K562 (cell line): ENCODE results near the gene DUSP3.

ENCODE experiments used
- ATF6 ChIP-seq: sonication (generic); formaldehyde crosslinking; IDR thresholded peaks from 2 replicates; pipeline ENCODE4 v1.4.0; 2020; ENCODE audit warnings: mild to moderate bottlenecking, missing genetic modification reagents
- CTCF ChIP-seq, 3 experiments: IDR thresholded peaks in 2 of 3; conservative IDR thresholded peaks in 1 of 3; 2 replicates each; pipeline ENCODE4 v1.5.1; 2011 to 2012; ENCODE audit warnings: low read length in 3 of 3, mild to moderate bottlenecking in 3 of 3, control low read depth in 2 of 3, improper control_type of control experiment in 1 of 3, inconsistent platforms in 1 of 3, low read depth in 1 of 3, mixed read lengths in 1 of 3, moderate library complexity in 1 of 3; ENCODE audit not compliant: insufficient read depth in 2 of 3
- EP300 ChIP-seq: IDR thresholded peaks from 2 replicates; pipeline ENCODE4 v1.6.1; 2012; ENCODE audit warnings: low read length, improper control_type of control experiment
- JUND ChIP-seq, 2 experiments: IDR thresholded peaks; 2 replicates in 1 of 2; 3 replicates in 1 of 2; pipeline ENCODE4 v1.6.1; 2011; ENCODE audit warnings: borderline replicate concordance in 2 of 2, low read depth in 2 of 2, low read length in 2 of 2, improper control_type of control experiment in 1 of 2, missing biosample characterization in 1 of 2, missing genetic modification characterization in 1 of 2, missing genetic modification reagents in 1 of 2
- MAX ChIP-seq: sonication (generic); formaldehyde crosslinking; IDR thresholded peaks from 2 replicates; pipeline ENCODE4 v1.9.0; 2022; ENCODE audit warnings: mild to moderate bottlenecking, missing genetic modification reagents
- MYC ChIP-seq, 2 experiments: fragments of 250-450 bp in 1 of 2; sonication (Bioruptor Pico) in 1 of 2; IDR thresholded peaks; 2 replicates each; pipeline versions ENCODE4 v1.5.1 to v1.6.1; 2012 to 2021; ENCODE audit warnings: low read depth in 2 of 2, borderline replicate concordance in 1 of 2, improper control_type of control experiment in 1 of 2, low read length in 1 of 2, mild to moderate bottlenecking in 1 of 2, moderate library complexity in 1 of 2
- PHF8 ChIP-seq: fragments of 200-600 bp; sonication (generic); IDR thresholded peaks from 2 replicates; pipeline ENCODE4 v1.6.1; 2012; ENCODE audit warnings: mixed run types, mild to moderate bottlenecking, inconsistent platforms, low read length, moderate library complexity, borderline replicate concordance
- POLR2A ChIP-seq: fragments of 450-650 bp; conservative IDR thresholded peaks from 2 replicates; pipeline ENCODE4 v1.6.1; 2016
- RCOR1 ChIP-seq, 2 experiments: IDR thresholded peaks; 2 replicates each; pipeline ENCODE4 v1.6.1; 2012; ENCODE audit warnings: low read depth in 2 of 2, low read length in 2 of 2, borderline replicate concordance in 1 of 2, improper control_type of control experiment in 1 of 2
- TAF1 ChIP-seq: IDR thresholded peaks from 2 replicates; pipeline ENCODE4 v1.6.1; 2011; ENCODE audit warnings: mild to moderate bottlenecking, low read length, moderate library complexity; ENCODE audit not compliant: insufficient read depth, control insufficient read depth, severe bottlenecking; ENCODE audit errors: extremely low read depth
- ZNF407 ChIP-seq: fragments of 450-650 bp; IDR thresholded peaks from 2 replicates; pipeline ENCODE4 v1.6.1; 2016; ENCODE audit warnings: low read depth
- ZNF512 ChIP-seq: IDR thresholded peaks from 2 replicates; pipeline ENCODE4 v1.6.1; 2016; ENCODE audit warnings: missing genetic modification characterization, missing compliant biosample characterization

- TF ChIP-seq CTCF (IDR thresholded peaks at IDR 0.05 in 2 of 3, conservative IDR thresholded peaks at IDR 0.05 in 1 of 3; ENCODE audit: insufficient read depth in 2 of 3, low read depth in 1 of 3, low read length in 3 of 3) (no peak), JUND (IDR thresholded peaks at IDR 0.05; ENCODE audit: borderline replicate concordance, low read depth, low read length) (no peak), JUND (tag; IDR thresholded peaks at IDR 0.05; ENCODE audit: borderline replicate concordance, low read depth, low read length) (no peak), RCOR1 (IDR thresholded peaks at IDR 0.05; ENCODE audit: borderline replicate concordance in 1 of 2, low read depth in 2 of 2, low read length in 2 of 2) (no peak), EP300 (no peak), MAX (no peak), POLR2A (no peak), ZNF512 (tag) (no peak), ZNF407 (no peak), ATF6 (CRISPR knock-in tag) (no peak), PHF8 (no peak), MYC (IDR thresholded peaks at IDR 0.05; ENCODE audit: low read depth, low read length) (no peak), MYC (CRISPR knock-in tag; IDR thresholded peaks at IDR 0.05; ENCODE audit: borderline replicate concordance, low read depth) (no peak), TAF1 (no peak)
Observed at GRCh38 chr17:43813386-43813785, 34.6 kb upstream of the DUSP3 start.
